GM21786 (cell line): ENCODE measurements around the gene PNMA8C.

Experiments
- ATAC-seq: cut with Tn5 transposase; IDR thresholded peaks from one replicate; pipeline ENCODE4 v1.9.1; 2021; ENCODE audit not compliant: unreplicated experiment

PNMA8C gene

DNA sequence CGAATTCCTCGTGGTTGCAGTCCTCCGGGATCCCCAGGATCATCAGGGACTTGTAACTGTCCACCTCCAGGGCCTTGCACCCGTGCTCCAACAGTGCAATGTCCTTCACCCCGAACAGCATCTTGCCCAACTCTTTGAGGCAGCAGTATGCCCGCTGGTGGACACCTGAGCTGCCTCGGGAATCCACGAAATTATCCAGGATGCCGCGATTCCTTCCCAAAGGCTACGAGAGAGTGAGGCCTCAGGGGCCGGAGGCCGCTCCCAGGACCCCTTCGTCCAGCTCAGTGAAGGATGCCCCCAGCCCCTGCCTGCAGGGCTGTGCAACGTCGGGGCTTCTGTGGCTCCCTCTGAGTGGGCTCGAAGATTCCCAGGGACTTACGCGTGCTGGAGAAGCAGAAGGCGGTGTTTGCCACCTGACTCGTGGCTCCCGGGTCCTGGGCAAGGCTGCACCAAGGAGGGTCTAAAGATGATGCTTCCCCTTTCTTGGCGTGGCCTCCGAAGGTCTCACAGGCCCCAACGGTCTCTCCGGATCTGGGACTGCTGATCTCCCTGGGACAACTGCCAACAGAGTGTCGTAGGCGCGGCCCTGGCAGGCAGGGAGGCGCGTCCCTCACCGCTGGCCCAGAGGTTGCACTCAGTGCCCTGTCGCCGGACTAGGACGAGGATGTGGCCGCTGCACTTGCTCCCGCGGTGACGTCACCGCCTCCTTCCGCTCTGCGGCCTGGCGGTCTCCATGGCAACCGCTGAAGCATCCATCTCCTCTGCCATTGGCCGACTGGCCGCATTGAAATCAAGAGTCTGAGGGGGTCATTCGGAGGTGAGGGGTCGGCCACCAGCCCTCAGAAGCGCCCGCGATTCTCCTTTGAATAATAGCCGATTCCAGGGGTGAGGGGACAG lies at the start of gene PNMA8C:
Gene PNMA8C, minus strand, starts transcription at position 698 of the 897 bp plus-strand sequence. Its CDS starts 577 bp downstream, at position 121.
- ATAC-seq = no peak

DNA sequence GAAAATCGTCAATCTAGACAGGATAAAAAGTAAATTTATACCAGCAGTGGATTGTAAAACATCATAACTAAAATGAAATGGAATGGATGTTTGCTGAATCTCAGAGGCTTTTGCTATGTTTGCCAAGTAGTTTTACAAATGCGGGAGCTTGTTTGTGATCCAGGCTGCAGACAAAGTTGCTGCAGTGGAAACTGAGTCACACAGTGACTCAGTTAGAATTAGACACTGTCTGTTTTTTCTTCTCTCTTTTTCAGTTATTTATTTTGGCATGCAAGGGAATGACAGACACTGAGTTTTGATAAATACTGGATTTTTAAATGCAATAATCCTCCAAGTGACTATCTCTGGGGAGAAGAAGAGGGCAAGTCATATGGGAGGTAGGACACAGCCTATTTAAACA lies 47.2 kb upstream of the PNMA8C start:
- ATAC-seq = no peak

DNA sequence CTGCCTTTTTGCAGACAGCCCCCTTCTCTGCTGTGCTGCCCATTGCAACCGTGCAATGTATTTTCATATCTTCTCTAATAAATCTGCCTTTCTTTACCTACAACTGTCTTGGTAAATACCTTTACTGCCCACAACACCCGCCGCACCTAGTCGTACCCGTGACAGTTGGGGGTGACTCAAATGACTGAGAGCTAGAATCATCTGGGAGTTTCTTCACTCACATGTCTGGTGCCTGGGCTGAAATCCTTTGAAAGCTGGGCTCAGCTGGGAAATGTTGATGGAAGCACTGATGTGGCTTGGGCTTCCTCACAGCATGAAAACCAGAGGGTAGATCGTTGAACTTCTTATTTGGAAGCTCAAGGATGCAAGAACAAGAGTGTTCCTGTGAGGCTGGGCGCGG lies 45.5 kb upstream of the PNMA8C start:
- ATAC-seq = no peak

DNA sequence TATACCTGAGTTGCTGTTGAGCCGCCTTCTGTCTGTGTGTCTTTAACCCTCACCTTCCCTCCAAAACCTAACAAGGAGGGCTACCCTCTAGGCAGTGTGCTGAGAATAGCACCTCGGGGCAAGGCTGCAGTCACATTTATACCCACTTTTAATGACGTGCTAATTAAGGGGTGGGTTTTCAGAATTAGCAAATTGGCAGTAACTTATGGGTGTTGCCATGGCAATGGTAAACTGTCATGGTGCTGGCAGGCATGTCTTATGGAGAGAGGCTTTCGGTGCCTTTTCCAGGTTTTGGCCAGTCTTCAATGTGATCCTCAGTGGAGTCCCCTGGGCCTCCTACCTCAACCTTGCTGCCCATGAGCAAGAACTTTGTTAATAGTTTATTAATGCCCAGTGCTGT lies 43.9 kb upstream of the PNMA8C start:
- no peak for ATAC-seq

DNA sequence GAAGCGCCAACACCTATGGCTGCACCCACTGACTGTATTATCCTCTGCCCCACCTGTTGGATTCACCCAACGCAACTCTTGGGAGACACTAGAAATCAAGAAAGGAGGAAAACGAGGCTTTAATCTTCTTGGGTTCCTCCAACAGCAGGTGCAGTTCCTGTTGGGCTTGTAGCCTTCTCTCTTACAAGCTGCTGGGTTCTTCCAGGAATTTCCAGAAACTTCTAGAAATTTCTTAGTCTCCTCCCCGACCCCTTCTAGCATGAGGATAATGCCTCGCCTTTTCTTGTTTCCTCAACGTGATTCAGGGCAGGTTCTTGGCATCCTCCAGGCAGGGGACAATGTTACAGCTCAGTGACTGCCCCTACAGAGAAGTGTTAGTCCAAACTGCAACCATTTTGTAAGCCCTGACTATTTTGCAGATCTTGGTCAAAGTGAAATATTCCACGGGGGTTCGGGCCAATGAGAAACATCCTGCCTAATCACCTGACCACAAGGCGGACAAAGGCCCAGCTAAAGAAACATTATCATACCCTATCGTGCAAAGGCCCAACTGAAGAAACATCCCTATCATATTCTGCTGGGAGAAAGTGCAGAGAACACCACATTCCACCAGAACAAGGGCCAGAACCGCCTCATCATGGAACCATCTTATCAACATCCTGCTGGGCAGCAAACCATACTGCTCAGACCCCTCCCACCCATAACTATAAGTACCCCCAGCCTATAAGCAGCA lies 43.2 kb upstream of the PNMA8C start:
- no peak for ATAC-seq

DNA sequence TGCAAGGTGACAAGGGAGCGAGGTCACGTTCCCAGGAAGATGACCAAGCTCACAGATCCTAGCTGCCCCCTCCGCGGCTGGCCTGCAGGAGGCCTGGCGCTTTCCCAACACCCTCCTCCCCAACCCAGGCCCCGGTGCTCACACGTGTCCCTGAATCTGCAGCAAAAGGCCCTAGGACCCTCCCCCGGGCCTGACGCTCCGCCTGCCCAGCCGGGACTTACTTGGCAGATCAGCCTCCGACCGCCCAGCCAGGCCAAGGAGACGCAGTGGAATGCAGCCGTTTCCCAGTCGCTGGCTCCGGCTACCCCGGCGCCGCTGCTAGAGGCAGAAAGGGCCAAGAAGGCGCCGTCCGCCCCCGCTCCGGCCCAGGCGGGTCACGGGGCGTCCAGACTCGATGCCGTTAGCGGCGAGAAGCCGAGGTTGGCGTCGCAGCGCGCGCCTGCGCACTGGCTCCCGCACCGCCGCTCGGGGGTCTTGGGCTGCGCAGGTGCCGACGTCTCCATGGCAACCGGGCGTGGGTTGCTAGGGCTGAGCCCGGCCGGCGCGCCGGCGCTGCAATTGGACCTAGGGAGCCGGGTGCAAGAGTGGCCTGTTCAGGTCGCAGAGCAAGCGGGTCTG lies 42.5 kb upstream of the PNMA8C start, which contains the start of gene PNMA8A:
Gene PNMA8A, minus strand, starts transcription at position 448 of the 618 bp plus-strand sequence. CDS start 528 bp downstream, outside the sequence.
- no peak for ATAC-seq

DNA sequence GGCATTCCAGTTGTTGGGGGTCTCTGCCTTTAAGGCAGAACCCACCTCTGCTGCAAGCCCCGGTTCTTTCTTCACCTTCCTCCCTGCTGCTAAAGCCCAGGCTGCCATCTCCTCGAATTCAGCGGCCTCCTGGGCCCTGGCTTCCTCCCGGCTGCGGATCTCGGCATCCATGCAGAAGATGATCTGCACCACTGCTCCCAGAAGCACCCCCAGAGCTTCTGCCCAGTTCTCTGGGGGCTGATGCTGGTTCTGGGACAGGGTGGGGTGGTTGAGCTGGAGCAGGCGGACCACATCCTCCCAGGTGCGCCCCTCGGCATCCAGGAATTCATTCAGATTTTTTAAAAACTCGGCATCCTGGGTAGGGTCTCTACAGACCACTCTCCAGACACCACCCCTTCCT lies 41.6 kb upstream of the PNMA8C start:
- no peak for ATAC-seq

DNA sequence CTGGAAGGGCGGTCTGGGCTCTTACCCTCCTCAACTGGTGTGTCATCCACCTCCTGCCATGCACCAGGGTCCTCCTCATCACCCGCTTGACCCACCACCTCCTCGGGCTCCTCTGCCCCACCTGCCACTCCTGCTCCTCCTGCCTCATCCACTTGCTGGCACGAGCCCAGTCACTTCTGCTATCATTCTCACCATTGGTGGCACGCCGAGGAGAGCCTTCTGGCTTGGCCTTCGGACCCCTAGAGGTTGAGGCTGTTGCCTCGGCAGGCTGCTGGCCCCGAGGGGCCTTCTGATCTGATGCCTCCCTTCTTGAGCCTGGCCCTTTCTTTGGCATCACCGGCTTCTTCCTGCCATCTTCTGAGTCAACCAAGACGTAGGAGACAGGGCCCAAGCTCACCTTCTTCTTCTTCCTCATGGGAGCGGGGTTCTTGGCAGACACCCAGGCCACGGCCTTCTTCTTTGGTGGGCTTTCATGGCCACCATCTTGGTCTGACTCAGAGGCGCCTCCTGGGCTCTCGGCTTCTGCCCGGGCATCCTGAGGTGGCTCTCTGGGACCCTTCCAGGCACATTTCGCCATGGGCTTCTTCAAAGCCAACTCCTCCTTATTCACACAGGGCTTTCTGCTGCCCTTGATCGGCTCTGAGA lies 40.9 kb upstream of the PNMA8C start:
- no peak for ATAC-seq

DNA sequence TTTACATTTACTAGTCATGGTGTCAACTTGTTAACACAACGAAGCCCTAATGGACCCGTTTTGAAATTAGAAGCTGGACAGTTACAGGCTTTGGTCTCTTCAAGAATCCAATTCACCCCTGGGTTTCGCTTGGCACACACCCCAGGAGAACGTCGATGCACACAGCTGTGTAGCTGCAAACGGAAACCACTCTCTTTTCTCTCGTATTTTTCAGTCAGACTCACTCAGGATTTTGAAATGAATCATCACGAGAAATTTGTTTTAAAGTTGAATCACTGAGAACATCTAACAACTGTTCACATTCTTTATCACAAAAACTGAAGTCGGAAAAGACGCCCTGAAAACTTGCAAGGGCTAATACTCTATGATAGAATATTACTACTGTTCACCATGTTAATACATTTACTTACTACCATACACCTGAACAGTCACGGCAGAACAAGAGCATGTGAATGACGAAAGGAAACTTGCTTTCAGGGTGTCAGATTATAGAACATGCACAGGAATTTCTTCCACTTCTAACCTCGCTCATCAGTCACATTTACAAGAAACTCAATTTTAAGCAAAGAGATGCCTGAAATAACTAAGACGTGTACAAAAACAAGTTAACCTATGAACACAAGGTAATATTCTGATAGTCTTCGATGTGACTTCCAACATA lies 37.9 kb upstream of the PNMA8C start:
- ATAC-seq = no peak

DNA sequence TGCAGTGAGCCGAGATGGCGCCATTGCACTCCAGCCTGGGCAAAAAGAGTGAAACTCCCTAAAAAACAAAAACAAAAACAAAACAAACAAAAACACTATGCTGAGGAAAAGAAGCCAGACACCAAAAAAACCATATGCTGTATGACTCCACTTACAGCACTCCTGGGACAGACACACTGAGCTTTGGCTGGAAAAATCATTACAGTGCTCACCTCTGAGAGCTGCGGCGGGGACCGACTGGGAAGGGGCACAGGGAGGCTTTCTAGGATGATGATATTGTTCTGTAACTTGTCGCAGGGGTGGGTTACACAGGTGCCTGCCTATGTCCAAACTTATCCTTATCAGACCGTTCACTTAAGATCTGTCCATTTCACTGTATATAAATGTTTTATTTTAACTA lies 34.8 kb upstream of the PNMA8C start:
- ATAC-seq = no peak

DNA sequence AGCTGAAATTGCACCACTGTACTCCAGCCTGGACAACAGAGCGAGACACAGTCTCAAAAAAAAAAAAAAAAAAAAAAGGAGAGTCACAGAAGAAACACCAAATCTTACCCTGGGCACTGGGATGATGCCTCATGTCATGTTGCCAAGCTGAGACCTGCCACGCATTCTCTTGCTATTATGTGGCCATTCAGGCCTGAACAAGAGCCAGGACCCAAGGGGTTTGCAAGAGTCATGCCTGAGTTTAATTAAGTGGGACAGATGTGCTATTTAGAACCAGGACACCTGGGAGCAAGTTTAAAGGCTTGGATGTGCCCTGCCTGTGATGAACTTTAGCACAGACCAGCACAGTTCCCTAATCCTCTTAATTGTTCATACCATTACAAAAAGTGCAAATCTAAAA lies 32.8 kb upstream of the PNMA8C start:
- no peak for ATAC-seq

DNA sequence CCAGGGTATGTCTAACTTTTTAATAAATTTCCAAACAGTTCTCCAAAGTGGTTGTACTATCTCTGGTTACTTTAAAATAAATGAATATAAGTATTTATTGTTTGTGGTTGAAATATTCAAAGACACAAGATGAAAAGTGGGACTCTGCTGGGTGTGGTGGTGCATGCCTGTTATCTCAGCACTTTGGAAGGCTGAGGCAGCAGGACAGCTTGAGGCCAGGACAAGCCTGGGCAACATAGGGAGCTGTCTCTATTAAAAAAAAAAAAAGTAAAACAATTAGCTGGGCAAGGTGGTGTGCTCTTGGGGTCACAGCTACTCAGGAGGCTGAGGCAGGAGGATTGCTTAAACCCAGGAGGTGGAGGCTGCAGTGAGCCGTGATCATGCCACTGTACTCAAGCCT lies 32.2 kb upstream of the PNMA8C start:
- ATAC-seq = no peak

DNA sequence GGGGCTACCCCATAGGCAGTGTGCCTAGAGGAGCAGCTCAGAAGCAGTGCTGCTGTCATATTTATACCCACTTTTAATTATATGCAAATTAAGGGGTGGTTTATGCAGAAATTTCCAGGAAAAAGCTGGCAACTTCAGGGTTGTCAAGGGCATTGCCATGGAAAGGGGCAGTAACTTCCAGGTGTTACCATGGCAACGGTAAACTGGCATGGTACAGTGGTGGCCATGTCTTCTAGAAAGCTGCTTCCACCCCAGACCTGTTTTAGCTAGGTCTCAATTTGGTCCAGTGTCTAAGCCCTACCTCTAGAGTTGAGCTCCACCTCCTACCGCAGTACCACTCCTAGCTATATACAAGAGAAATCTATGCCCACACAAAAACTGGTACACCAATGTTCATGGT lies 31.3 kb upstream of the PNMA8C start:
- ATAC-seq = no peak

DNA sequence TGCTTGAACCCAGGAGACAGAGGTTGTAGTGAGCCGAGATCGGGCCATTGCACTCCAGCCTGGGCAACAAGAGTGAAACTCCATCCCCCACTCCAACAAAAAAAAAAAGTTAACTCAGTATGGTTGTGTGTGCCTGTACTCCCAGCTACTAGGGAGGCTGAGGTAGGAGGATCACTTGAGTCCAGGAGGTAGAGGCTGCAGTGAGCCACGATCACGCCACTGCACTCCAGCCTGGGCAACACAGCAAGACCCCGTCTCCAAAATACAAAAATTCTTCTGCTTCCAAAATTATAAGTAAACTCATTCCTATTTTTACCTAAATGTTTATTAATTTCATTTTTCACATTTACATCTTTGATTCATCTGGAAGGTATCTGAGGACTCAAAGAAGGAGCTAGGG lies 28.2 kb upstream of the PNMA8C start:
- no peak for ATAC-seq

DNA sequence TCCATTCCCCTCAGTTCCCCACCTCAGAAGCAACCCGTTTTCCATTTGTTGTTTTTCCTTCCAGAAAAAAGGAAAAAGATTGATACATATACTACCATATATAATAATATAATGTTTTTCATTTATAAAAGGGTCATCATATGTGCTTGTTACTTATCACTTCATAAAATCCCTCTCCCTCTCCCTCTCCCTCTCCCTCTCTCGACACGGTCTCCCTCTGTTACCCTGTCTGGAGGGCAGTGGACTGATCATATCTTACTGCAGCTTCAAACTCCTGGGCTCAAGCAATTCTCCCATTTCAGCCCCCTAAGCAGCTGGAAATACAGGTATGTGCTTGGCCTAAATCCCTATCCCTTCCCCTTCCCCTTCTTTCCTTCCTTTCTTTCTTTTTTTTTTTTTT lies 25.5 kb upstream of the PNMA8C start:
- no peak for ATAC-seq

DNA sequence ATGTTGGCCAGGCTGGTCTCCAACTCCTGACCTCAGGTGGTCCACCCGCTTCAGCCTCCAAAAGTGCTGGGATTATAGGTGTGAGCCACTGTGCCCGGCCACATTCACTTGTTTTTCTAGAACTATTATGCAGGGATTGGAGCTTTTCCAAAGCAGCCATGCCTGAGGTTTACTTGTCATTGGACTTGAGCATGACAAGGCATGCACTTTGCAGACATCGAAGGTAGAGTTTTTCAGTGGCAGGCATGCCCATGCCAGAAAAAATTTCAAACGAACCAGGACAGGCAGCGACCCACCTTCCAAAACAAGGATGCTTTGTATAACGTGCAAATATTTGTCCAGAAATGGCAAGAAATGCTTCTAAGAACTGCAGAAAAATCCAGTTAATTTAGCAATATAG lies 24.9 kb upstream of the PNMA8C start:
- no peak for ATAC-seq

DNA sequence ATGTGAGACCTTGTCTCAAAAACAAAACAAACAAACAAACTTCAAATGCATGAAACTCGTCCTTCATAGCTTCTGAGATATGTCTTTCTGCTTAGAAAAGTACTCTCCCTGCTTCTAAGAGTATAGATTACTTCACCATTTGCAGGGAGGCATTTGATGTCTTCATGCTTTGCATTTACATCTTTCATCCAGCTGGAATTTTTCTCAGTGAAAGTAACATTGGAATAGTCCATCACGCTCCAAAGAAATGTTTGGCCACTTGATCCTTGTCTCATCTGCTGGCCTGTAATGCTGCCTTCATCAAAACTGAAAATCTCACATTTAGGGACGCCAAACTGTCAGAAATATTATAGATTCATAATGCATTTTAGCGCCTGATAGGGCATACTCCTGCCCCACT lies 23.4 kb upstream of the PNMA8C start:
- ATAC-seq = no peak

DNA sequence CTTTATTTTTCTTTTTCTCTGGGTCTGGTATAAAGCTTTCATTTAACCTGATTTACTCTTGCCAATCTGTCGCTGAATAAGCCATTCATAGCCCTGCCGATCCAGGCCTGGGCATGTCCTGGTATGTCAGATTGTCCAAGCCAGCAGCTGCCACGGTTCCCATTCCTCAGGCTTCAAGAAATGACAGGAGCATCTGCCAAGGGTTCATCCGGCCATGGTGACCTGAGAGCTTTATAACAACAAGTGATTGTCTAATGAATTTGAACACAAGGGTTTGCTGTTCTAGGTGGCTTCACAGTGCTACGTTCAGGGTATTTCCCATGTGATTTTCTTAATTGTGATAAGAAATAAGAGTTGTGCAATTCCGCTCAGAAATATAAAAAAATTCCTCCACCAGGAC lies 22.6 kb upstream of the PNMA8C start:
- ATAC-seq = no peak

DNA sequence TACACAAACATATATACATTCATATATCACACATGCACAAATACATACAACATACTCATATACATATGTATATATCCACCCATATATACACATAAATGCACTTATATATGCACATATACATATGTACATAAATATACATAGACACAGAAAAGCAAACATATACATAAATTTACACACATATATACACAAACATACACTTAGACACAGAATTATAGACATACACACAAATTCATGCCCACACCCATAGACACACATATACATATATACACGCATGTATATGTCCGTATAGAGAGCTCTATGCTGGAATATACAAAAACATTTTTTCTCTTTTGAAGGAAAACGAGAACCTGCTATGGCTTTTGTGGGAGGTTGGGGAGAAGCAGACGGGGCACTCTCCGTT lies 22.0 kb upstream of the PNMA8C start:
- ATAC-seq = no peak

DNA sequence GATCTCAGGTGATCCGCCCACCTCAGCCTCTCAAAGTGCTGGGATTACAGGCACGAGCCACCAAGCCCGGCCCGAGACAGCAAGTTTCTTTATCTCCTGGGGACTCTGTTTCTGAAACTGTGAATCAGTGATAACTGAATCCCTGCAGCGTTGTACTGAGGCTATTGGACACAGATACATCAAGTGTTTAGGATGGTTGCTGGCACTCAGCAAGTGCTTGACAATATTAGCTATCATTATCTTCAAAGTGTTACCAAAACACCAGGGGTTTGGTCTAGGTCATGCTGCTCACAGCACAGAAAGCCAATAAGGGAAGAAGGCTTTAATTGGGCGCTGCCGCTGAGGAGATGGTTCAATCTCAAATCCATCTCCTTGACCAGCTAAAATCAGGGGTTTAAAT lies 20.5 kb upstream of the PNMA8C start:
- ATAC-seq = no peak

DNA sequence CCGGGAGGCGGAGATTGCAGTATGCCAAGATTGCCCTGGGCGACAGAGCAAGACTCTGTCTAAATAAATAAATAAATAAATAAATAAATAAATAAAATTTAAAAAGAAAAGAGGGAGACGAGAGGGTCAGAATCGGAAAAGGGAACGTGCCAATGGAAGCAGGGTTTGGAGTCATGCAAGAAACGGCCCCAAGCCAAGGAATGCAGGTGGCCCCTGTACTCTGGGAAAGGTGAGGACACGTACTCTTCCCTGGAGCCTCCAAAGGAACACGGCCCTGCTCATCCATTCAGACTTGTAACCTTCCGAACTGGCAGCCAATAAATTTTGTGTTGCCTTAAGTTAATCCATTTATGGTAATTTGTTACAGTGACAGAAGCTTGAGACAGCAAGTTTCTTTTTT lies 19.9 kb upstream of the PNMA8C start:
- ATAC-seq = no peak
